Measurements from ENCODE around the gene FCSK. TPM values are rescaled to one million over a fixed set of nuclear protein-coding genes. Genes with fewer than 3 reads are reported as not detected.

Gene FCSK
- total and polyA plus RNA-seq, 2 of the 13 experiments (the other 11 are each of a cell fraction or from before 2014, with no cell fraction given): 9.1 to 19.2 TPM

GRCh38 chr16:70422543-70422942, 31.9 kb upstream of the FCSK start (continued):
- TF ChIP-seq ZBTB40 (IDR thresholded peaks at IDR 0.05): no peak
- TF ChIP-seq ZBTB40 (CRISPR knock-in tag; IDR thresholded peaks at IDR 0.05): no peak
- peak; percentile 47; the same call in 1 of the 2 replicates for TF ChIP-seq HNF4A (CRISPR knock-in tag; IDR thresholded peaks at IDR 0.05)
- TF ChIP-seq ARNT2 (CRISPR knock-in tag; IDR thresholded peaks at IDR 0.05; ENCODE audit: low read depth): no peak
- TF ChIP-seq ZNF580 (CRISPR knock-in tag; IDR thresholded peaks at IDR 0.05; ENCODE audit: borderline replicate concordance, low read depth): no peak
- TF ChIP-seq ZFYVE20 (CRISPR knock-in tag; IDR thresholded peaks at IDR 0.05; ENCODE audit: borderline replicate concordance, low read depth): no peak
- no peak for TF ChIP-seq KLF12 (CRISPR knock-in tag; IDR thresholded peaks at IDR 0.05; ENCODE audit: borderline replicate concordance)
- no peak for TF ChIP-seq EHMT2 (IDR thresholded peaks at IDR 0.05; ENCODE audit: borderline replicate concordance, low read depth, low read length)
- TF ChIP-seq GATAD2A (CRISPR knock-in tag; IDR thresholded peaks at IDR 0.05): no peak
- no peak for TF ChIP-seq ELF3 (CRISPR knock-in tag; IDR thresholded peaks at IDR 0.05)
- no peak for TF ChIP-seq REL (CRISPR knock-in tag; conservative IDR thresholded peaks at IDR 0.05)
- no peak for TF ChIP-seq NAIF1 (CRISPR knock-in tag; IDR thresholded peaks at IDR 0.05; ENCODE audit: borderline replicate concordance)
- TF ChIP-seq RFX3 (CRISPR knock-in tag; IDR thresholded peaks at IDR 0.05): no peak
- TF ChIP-seq KLF15 (CRISPR knock-in tag; IDR thresholded peaks at IDR 0.05; ENCODE audit: borderline replicate concordance): no peak
- TF ChIP-seq MYPOP (CRISPR knock-in tag; IDR thresholded peaks at IDR 0.05): no peak
- no peak for TF ChIP-seq PHF20 (CRISPR knock-in tag; IDR thresholded peaks at IDR 0.05)
- no peak for TF ChIP-seq ZNF788 (CRISPR knock-in tag; IDR thresholded peaks at IDR 0.05; ENCODE audit: borderline replicate concordance)
- no peak for TF ChIP-seq ELF4 (CRISPR knock-in tag; IDR thresholded peaks at IDR 0.05; ENCODE audit: borderline replicate concordance)
- TF ChIP-seq ARNTL (CRISPR knock-in tag; IDR thresholded peaks at IDR 0.05): no peak
- TF ChIP-seq ZNF414 (CRISPR knock-in tag; IDR thresholded peaks at IDR 0.05): no peak
- TF ChIP-seq ZNF329 (CRISPR knock-in tag; IDR thresholded peaks at IDR 0.05; ENCODE audit: low read depth): no peak

Measured in HepG2 (cell line).